Measurements from ENCODE around the gene PTS. TPM values are rescaled to one million over a fixed set of nuclear protein-coding genes. Genes with fewer than 3 reads are reported as not detected.
A peak's percentile ranks its signal among the peaks of the same experiment; 100 is the strongest.
"Not testable (repeated sequence)": the region's sequence is repeated elsewhere in the genome, so short reads cannot be mapped to it uniquely, and the experiment has no call there.

The PTS gene
- total RNA-seq, result 28.9 and 35.0 TPM in 2 replicates

- Mint-ChIP-seq H3K36me3 (ENCODE audit: low read depth) (peaks cover 32% of the 10 kb centered on the region), H3K4me1 (ENCODE audit: low read depth) (peaks cover 29% of the 10 kb centered on the region), H3K4me3 (peak within 1 kb of the TSS; percentile 84), H3K9me3 (no peaks in the 10 kb centered on the region), H3K27me3 (ENCODE audit: insufficient read depth) (peaks cover 1% of the 10 kb centered on the region), H3K27ac (peak within 1 kb of the TSS; percentile 91)
- intact Hi-C loops (cut with micrococcal nuclease), result loop anchor here (1.0 to 5.0 kb wide), 11 partner anchors 54 to 1546 kb away; partner anchors contain the start of genes ALG9, CFAP68, DIXDC1 and FDXACB1
- DNase-seq (ENCODE audit: low spot score), result peak; percentile 83
Observed at GRCh38 chr11:112226062-112226830, at the start of gene PTS. PTS (plus strand) TSS chr11:112226428; CDS start chr11:112226444, 16 bp downstream.

DNA sequence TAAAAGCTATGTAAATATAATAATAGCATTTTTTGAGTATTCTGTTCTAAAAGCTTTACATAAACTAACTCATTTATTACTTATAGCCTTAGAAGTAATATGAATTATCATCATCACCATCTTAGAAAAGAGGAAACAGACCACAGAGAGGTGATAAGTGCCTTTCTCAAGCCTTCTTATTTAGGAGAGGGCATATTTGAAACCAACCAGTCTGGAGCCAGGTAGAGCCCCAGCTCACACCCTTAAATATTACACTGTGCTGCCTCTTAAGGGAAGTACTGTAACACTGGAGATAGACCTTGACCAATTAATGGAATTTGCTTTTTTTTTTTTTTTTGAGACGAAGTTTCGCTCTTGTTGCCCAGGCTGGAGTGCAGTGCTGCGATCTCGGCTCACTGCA lies 48.6 kb upstream of the PTS start:
- intact Hi-C loops (cut with micrococcal nuclease), result loop anchor here (5.0 kb wide), 1 partner anchor 250 kb away; no protein-coding TSS in a partner anchor
- peaks cover 15% of the 10 kb centered on the region for H3K27me3 Mint-ChIP-seq (ENCODE audit: insufficient read depth)
- DNase-seq (ENCODE audit: low spot score), result no peak
- peaks cover 13% of the 10 kb centered on the region for H3K4me1 Mint-ChIP-seq (ENCODE audit: low read depth)
- H3K27ac Mint-ChIP-seq, result no peak overlapping the region
- H3K4me3 Mint-ChIP-seq, result no peak overlapping the region
- no peaks in the 10 kb centered on the region for H3K36me3 Mint-ChIP-seq (ENCODE audit: low read depth)
- no peaks in the 10 kb centered on the region for H3K9me3 Mint-ChIP-seq

GRCh38 chr11:112178428-112178827 lies 47.8 kb upstream of the PTS start:
- no peaks in the 10 kb centered on the region for H3K9me3 Mint-ChIP-seq
- H3K27me3 Mint-ChIP-seq (ENCODE audit: insufficient read depth), result peaks cover 18% of the 10 kb centered on the region

DNA sequence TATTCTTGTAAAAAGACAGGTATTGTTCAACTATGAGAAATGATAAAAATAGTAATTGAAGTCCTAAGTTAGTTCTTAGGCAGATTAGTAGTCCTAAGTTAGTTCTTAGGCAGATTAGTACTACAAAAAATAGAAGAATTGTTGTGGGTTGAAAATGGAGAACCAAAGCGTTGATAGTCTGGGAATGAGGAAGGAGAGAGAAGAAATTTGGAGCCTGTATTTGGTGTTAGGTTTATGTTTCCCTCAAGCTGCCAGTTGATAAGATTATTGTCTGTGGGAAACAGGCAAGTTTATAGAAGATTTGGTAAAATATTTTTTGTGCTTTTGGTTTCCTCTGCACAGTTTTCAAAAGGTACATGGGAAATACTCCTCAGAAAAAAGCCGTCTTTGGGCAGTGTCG lies 47.3 kb upstream of the PTS start:
- Mint-ChIP-seq H3K9me3 (no peaks in the 10 kb centered on the region), H3K4me1 (ENCODE audit: low read depth) (peaks cover 13% of the 10 kb centered on the region), H3K27ac (no peak overlapping the region), H3K36me3 (ENCODE audit: low read depth) (no peaks in the 10 kb centered on the region), H3K27me3 (ENCODE audit: insufficient read depth) (peaks cover 18% of the 10 kb centered on the region), H3K4me3 (no peak overlapping the region)
- intact Hi-C loops (cut with micrococcal nuclease), result loop anchor here (5.0 kb wide), 1 partner anchor 252 kb away; no protein-coding TSS in a partner anchor
- no peak for DNase-seq (ENCODE audit: low spot score)

More at GRCh38 chr11:112178428-112178827, 47.8 kb upstream of the PTS start:
- intact Hi-C loops (cut with micrococcal nuclease), result loop anchor here (5.0 kb wide), 1 partner anchor 251 kb away; no protein-coding TSS in a partner anchor
- Mint-ChIP-seq H3K36me3 (ENCODE audit: low read depth) (no peaks in the 10 kb centered on the region), H3K4me1 (ENCODE audit: low read depth) (peaks cover 13% of the 10 kb centered on the region), H3K27ac (no peak overlapping the region), H3K4me3 (no peak overlapping the region)
- no peak for DNase-seq (ENCODE audit: low spot score)

DNA sequence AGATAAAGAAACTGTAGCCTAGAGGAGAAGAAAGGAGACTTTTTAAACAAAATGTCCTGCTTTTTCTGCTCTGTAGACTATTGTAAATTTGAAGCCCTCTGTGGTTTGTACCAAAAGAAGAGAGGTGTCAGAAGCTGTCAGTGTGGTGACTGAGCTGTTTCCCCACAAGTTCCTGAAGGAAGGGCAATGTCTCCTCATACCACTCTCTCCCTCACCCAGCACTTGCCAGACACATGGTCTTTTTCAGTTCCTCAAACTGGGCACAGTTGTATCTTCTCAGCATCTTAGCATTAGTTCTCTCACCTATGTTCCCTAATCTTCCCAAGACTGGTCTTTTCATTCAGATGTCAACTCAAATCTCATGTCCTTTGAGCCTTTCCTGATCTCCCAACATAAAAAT lies 46.6 kb upstream of the PTS start:
- peaks cover 12% of the 10 kb centered on the region for H3K4me1 Mint-ChIP-seq (ENCODE audit: low read depth)
- intact Hi-C loops (cut with micrococcal nuclease), result loop anchor here (5.0 kb wide), 1 partner anchor 252 kb away; no protein-coding TSS in a partner anchor
- no peak for DNase-seq (ENCODE audit: low spot score)
- H3K27me3 Mint-ChIP-seq (ENCODE audit: insufficient read depth), result peaks cover 16% of the 10 kb centered on the region
- H3K36me3 Mint-ChIP-seq (ENCODE audit: low read depth), result no peaks in the 10 kb centered on the region
- no peaks in the 10 kb centered on the region for H3K9me3 Mint-ChIP-seq
- no peak overlapping the region for H3K4me3 Mint-ChIP-seq
- H3K27ac Mint-ChIP-seq, result no peak overlapping the region

DNA sequence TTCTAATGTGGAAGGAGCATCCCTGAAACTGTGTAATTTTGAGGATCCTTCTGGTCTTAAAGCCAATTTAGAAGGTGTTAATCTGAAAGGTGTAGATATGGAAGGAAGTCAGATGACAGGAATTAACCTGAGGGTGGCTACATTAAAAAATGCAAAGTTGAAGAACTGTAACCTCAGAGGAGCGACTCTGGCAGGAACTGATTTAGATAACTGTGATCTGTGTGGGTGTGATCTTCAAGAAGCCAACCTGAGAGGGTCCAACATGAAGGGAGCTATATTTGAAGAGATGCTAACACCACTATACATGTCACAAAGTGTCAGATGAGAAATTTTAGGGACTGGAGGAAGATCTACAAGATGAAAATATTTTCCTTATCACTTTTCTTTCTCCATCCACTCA lies 43.4 kb upstream of the PTS start:
- Mint-ChIP-seq H3K9me3 (no peaks in the 10 kb centered on the region), H3K27ac (no peak overlapping the region), H3K36me3 (ENCODE audit: low read depth) (no peaks in the 10 kb centered on the region), H3K4me3 (no peak overlapping the region), H3K4me1 (ENCODE audit: low read depth) (no peaks in the 10 kb centered on the region), H3K27me3 (ENCODE audit: insufficient read depth) (peaks cover 9% of the 10 kb centered on the region)
- no peak for DNase-seq (ENCODE audit: low spot score)
- intact Hi-C loops (cut with micrococcal nuclease), result no loop called here

- no peaks in the 10 kb centered on the region for H3K36me3 Mint-ChIP-seq (ENCODE audit: low read depth)
- intact Hi-C loops (cut with micrococcal nuclease), result no loop called here
Observed at GRCh38 chr11:112185883-112186282, 40.3 kb upstream of the PTS start.

DNA sequence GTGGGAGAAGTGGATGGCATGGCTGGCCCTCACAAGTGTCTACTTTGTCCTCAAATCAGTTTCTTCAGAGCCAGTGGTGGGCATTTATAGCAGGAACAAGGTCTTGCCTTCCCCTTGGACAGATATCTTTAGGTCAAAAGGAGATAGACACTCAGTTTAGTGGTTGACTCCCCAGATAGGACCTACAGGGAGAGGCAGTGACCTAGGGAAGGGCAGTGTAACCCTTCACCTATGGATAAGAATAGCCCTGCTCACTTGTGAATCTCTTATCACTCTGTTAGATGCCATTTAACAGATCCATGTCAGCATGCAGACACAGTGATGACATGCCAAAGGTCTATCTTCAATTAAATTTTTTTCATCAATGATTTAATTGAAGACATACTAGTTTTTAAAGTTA lies 39.9 kb upstream of the PTS start:
- Mint-ChIP-seq H3K27ac (no peak overlapping the region), H3K4me1 (ENCODE audit: low read depth) (no peaks in the 10 kb centered on the region), H3K36me3 (ENCODE audit: low read depth) (no peaks in the 10 kb centered on the region), H3K9me3 (no peaks in the 10 kb centered on the region), H3K27me3 (ENCODE audit: insufficient read depth) (peaks cover 6% of the 10 kb centered on the region), H3K4me3 (no peak overlapping the region)
- intact Hi-C loops (cut with micrococcal nuclease), result no loop called here
- DNase-seq (ENCODE audit: low spot score), result no peak

More at GRCh38 chr11:112185883-112186282, 40.3 kb upstream of the PTS start:
- DNase-seq (ENCODE audit: low spot score), result no peak
- Mint-ChIP-seq H3K9me3 (no peaks in the 10 kb centered on the region), H3K27me3 (ENCODE audit: insufficient read depth) (peaks cover 6% of the 10 kb centered on the region), H3K4me1 (ENCODE audit: low read depth) (no peaks in the 10 kb centered on the region), H3K4me3 (no peak overlapping the region), H3K27ac (no peak overlapping the region)

DNA sequence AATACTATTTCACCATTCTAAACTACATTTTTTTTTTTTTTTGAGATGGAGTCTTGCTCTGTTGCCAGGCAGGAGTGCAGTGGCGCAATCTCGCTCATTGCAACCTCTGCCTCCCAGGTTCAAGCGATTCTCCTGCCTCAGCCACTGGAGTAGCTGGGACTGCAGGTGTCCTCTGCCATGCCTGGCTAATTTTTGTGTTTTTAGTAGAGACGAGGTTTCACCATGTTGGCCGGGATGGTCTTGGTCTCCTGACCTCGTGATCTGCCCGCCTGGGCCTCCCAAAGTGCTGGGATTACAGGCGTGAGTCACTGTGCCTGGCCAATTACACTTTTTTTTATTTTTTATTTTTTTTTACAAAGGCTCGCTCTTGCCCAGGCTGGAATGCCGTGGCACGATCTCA lies 31.1 kb upstream of the PTS start:
- H3K9me3 Mint-ChIP-seq; H3K4me3 Mint-ChIP-seq; intact Hi-C loops (cut with micrococcal nuclease); H3K4me1 Mint-ChIP-seq (ENCODE audit: low read depth); H3K27ac Mint-ChIP-seq; DNase-seq (ENCODE audit: low spot score); H3K36me3 Mint-ChIP-seq (ENCODE audit: low read depth): not testable (repeated sequence)
- H3K27me3 Mint-ChIP-seq (ENCODE audit: insufficient read depth), result peaks cover 15% of the 10 kb centered on the region

DNA sequence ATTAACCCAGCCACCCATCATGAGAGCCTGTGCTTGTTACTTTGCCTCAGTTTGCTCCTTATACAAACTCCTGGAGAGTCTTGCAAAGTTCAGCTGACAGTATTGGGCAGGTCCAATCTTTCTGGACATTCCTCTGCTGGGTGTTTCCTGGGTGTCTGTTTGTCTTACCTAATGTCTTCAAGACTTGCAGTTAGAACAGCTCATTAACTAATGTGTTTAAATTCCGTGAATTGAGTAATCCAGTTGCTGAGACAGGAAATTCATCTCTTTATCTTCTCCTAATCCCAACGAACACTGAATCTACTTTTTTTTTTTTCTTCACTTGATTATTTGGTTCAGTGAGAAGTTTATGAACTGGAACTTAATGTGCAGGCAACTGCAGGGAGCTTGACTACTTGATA lies 30.3 kb upstream of the PTS start:
- no peak for DNase-seq (ENCODE audit: low spot score)
- no peak overlapping the region for H3K4me3 Mint-ChIP-seq
- H3K36me3 Mint-ChIP-seq (ENCODE audit: low read depth), result no peaks in the 10 kb centered on the region
- H3K27ac Mint-ChIP-seq, result no peak overlapping the region
- peaks cover 15% of the 10 kb centered on the region for H3K27me3 Mint-ChIP-seq (ENCODE audit: insufficient read depth)
- intact Hi-C loops (cut with micrococcal nuclease), result no loop called here
- no peaks in the 10 kb centered on the region for H3K9me3 Mint-ChIP-seq
- no peaks in the 10 kb centered on the region for H3K4me1 Mint-ChIP-seq (ENCODE audit: low read depth)

DNA sequence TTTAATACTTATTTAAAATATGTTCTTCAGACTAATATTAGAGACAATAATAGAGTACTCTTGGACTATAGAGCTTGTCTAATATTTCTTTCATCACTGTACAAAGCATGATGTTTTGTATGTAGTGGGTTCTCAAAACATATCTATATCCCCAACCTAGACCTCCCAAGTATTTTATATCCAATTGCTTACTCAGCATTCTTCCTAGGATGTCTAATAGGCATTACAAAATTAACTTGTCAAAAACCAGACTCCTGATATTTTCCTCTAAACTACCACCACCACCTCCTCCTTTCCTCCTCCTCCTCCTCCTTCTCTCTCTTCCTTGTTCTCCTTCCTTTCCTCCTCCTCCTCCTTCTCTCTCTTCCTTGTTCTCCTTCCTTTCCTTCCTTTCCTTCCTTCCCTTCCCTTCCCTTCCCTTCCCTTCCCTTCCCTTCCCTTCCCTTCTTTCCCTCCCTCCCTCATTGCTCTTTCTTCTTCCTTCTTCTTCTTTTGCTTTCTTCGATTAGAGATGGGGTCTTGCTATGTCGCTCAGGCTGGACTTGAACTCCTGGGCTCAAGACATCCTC lies 29.6 kb upstream of the PTS start:
- no peak overlapping the region for H3K27ac Mint-ChIP-seq
- peaks cover 17% of the 10 kb centered on the region for H3K27me3 Mint-ChIP-seq (ENCODE audit: insufficient read depth)
- no peaks in the 10 kb centered on the region for H3K4me1 Mint-ChIP-seq (ENCODE audit: low read depth)
- DNase-seq (ENCODE audit: low spot score), result no peak
- no peaks in the 10 kb centered on the region for H3K36me3 Mint-ChIP-seq (ENCODE audit: low read depth)
- no peak overlapping the region for H3K4me3 Mint-ChIP-seq
- H3K9me3 Mint-ChIP-seq, result no peaks in the 10 kb centered on the region
- intact Hi-C loops (cut with micrococcal nuclease), result no loop called here

DNA sequence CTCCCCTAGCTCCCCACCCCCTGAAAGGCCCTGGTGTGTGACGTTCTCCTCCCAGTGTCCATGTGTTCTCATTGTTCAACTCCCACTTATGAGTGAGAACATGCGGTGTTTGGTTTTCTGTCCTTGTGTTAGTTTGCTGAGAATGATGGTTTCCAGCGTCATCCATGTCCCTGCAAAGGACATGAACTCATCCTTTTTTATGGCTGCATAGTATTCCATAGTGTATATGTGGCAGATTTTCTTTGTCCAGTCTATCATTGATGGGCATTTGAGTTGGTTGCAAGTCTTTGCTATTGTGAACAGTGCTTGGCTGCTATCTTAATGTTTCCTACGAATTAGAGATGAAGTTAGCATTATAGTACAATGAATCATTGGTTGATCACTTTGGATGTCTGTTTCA lies 27.1 kb upstream of the PTS start:
- H3K4me3 Mint-ChIP-seq; DNase-seq (ENCODE audit: low spot score); H3K27ac Mint-ChIP-seq; intact Hi-C loops (cut with micrococcal nuclease); H3K9me3 Mint-ChIP-seq; H3K36me3 Mint-ChIP-seq (ENCODE audit: low read depth); H3K4me1 Mint-ChIP-seq (ENCODE audit: low read depth): not testable (repeated sequence)
- peaks cover 17% of the 10 kb centered on the region for H3K27me3 Mint-ChIP-seq (ENCODE audit: insufficient read depth)

DNA sequence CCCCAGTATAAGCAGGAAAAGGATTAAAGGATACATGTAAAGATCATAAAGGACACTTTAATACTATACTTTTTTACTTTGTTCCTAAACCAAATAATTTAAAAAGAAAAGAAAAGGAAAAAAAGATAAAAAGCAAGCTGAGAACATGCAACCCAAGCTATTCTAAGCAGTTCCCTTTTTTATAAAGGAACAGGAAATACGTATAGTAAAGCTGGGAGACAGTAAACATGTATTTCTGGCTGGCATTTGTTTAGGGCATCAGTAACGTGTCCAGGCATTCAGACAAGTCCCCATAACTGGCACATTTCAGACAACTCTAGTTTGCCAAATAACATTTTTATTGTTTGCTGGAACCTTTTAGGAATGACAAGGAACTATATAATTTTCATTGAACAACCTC lies 26.0 kb upstream of the PTS start:
- no peak overlapping the region for H3K27ac Mint-ChIP-seq

More for the DNA sequence above, 26.0 kb upstream of the PTS start:
- DNase-seq (ENCODE audit: low spot score), result no peak
- intact Hi-C loops (cut with micrococcal nuclease), result no loop called here
- H3K9me3 Mint-ChIP-seq, result no peaks in the 10 kb centered on the region
- H3K27me3 Mint-ChIP-seq (ENCODE audit: insufficient read depth), result peaks cover 17% of the 10 kb centered on the region
- no peak overlapping the region for H3K4me3 Mint-ChIP-seq
- H3K4me1 Mint-ChIP-seq (ENCODE audit: low read depth), result no peaks in the 10 kb centered on the region
- no peaks in the 10 kb centered on the region for H3K36me3 Mint-ChIP-seq (ENCODE audit: low read depth)

Data from activated T-helper 1 cell treated with anti-CD3 and anti-CD28 coated beads, Interleukin-12 subunit alpha, Interleukin-12 subunit beta, Interleukin-2, Interleukin-4 antibody, amounts not matched to agents 30 ng/mL and 10 ng/mL and 1 ng/mL, durations not matched to agents 14 hours and 24 hours and 36 hours (primary cell).